GM18519 (cell line): ENCODE measurements around the gene DNAH3.
"Not testable (repeated sequence)": the region's sequence is repeated elsewhere in the genome, so short reads cannot be mapped to it uniquely, and the experiment has no call there.

Experiments
- ATAC-seq: cut with Tn5 transposase; IDR thresholded peaks from one replicate; pipeline ENCODE4 v1.9.1; 2021; ENCODE audit warnings: mild to moderate bottlenecking, moderate library complexity; ENCODE audit not compliant: unreplicated experiment, low FRiP score

DNAH3 gene

GRCh38 chr16:20949660-20950059 is 201.0 kb downstream of the DNAH3 start:
- ATAC-seq = no peak

DNA sequence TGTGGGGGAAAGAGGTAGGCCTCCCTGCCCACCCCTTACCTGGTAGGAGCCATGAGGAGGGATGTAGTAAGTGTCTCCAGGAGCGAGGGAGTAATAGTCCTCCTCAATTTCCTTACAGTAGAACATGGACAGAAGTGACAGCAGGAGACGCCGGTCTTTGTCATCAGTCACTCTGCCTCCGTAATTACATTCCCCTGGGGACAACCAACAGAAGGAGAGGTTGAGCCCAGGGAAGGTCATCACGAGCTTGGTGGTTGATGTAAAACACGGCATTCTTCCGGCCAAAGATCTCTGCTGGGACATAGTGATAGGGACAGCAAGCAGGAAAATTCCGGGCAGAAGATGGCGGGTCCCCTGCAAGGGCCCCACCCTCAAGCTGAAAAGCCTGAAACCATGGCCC is 202.2 kb downstream of the DNAH3 start:
- ATAC-seq = no peak

DNA sequence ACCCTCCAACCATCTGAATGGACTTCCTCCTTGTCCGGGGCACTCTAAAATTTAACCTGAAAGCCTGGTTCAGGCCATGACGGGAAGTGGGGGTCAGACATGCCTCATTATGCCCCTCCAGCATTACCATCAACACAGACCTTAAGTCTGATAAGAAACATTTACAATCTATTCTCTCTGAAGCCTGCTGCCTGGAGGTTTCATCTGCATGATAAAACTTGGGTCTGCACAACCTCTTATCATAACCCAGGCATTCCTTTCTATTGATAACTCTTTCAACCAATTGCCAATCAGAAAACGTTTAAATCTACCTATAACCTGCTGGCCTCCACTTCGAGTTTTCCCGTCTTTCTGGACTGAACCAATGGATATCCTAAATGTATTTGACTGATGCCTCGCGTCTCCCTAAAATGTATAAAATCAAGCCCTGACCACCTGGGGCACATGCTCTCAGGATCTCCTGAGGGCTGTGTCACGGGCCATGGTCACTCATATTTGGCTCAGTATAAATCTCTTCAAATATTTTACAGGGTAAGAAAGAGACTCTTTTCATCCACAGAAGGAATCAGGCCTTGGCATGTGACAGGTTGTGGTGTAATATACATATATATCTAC is 204.5 kb downstream of the DNAH3 start:
- ATAC-seq = no peak

DNA sequence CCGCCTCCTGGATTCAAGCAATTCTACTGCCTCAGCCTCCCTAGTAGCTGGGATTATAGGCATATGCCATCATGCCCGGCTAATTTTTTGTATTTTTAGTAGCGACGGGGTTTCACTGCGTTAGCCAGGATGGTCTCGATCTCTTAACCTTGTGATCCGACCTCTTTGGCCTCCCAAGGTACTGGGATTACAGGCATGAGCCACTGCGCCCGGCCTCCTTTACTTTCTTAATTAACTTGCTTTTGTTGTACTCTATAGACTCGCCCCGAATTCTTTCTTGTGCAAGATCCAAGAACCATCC is 205.1 kb downstream of the DNAH3 start:
- ATAC-seq = not testable (repeated sequence)

GRCh38 chr16:20944861-20945574 is 205.6 kb downstream of the DNAH3 start:
- no peak for ATAC-seq

GRCh38 chr16:20942256-20942655 is 208.4 kb downstream of the DNAH3 start:
- ATAC-seq = no peak

DNA sequence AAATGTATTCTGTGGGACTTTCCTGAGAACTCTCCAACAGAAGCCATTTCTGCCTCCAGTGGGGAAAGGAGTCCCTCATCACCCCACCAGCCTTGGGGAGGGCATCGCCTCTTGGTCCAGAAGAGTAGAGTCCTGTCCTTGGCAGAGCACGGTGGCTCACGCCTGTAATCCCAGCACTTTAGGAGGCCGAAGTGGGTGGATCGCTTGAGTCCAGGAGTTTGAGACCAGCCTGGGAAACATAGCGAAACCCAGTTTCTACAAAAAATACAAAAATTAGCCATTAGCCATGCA is 209.1 kb downstream of the DNAH3 start:
- no peak for ATAC-seq

DNA sequence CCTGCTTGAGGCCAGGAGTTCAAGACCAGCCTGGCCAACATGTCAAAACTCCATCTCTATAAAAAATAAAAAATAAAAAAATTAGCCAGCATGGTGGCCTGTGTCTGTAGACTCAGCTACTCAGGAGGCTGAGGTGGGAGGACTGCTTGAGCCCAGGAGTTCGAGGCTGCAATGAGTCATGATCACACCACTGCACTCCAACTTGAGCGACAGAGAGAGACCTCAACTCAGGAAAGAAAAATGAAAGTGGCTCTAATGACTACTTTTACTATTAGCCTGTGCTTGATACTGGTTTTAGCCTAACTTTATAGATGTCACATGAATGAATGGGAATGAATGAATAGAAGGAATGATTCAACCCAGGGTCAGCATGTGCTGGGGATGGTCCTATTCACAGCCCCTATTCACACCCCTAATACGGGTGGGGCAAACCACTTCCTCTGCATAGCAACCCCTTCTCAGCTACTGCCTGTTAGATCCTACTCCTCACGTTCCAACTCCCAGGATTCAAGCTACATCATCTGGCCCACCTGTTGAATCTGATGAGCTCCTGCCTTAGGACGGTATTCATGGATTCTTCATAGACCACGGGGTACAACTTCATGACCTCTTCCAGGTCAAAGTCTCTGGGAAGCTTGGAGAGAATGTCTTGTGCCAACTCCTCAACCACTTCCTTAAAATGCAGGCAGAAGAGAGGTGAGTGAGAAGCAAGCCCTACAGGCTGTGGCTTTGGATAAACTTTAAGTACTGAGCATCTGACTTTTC is 209.6 kb downstream of the DNAH3 start:
- ATAC-seq = no peak

- no peak for ATAC-seq
These were observed 211.0 kb downstream of the DNAH3 start for GRCh38 chr16:20939611-20940010.

DNA sequence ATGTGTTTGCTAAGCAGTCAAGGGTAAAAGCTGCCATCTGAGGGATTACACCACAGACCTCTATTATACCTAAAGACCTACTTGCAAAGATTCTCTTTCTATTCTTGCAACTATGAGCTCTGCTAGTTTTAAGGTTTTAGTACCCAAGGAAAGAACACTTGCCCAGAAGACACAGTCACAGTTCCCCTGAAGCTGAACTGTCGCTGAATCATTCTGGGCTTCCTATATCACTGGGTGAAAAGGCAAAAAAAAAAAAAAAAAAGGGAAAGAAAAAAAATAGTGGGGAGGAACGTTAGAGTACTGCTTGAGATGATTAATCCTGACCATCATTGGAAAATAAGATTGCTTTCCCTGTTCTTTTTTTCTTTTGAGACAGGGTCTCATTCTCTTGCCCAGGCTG is 212.2 kb downstream of the DNAH3 start:
- ATAC-seq = no peak

DNA sequence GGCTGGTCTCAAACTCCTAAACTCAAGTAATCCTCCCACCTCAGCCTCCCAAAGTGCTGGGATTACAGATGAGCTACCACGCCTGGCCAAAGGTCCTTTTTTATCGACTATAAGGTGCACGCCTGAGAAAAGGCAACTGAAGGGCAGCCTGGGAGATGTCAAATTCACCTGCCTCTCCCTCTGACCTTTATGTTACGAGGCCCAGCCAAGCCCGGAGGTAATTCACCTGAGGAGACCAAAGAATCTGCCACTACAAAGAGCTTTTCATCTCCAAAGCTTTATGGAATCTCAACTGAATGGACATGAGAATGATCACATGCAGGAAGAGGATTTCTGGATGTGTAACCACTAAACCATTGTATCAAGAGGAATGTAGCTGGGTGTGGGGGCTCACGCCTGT is 212.9 kb downstream of the DNAH3 start:
- no peak for ATAC-seq

DNA sequence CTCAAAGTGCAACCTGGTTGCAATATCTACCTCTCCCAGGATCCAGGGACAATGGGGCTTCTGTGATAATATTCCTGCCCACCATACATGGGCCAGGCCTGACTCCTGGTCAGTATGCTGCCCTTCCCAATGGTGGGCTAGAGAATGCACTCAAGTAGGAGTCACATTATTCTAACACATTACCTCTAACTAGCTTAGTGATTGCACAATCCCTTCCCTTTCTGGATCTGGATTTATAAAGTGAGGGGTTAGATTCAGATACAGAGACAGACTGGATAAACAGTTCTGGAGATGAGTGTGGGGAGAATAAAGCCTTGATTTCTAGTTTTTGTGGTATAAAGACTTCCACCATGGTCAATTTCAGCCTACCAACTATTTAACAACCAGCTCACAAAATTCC is 217.1 kb downstream of the DNAH3 start:
- ATAC-seq = no peak

DNA sequence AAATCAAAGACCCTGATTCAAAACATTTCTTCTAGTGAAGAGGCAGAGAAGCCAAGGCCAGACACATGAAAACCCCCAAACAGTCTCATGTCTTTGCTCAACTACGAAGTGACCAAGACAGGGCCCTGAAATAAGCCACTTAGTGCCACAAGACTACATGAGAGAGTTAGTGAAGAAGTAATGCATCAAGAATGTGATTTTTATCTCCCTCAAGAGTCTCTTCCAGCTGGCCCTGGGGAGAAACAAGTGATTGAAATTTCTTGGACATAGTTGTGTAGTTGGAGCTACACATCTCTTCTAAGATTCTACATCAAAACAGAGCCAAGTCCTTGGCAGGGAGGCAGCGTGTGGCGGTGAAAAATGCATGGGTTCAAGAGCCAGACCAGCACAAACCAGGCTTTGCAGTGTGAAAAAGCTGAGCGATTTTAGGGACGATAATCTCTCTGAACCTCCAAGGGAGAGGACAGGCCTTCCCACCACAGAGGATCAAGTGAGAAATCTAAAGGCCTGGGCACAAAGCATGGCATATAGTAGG is 219.5 kb downstream of the DNAH3 start:
- no peak for ATAC-seq

GRCh38 chr16:20930365-20930690 is 220.3 kb downstream of the DNAH3 start:
- ATAC-seq = no peak

DNA sequence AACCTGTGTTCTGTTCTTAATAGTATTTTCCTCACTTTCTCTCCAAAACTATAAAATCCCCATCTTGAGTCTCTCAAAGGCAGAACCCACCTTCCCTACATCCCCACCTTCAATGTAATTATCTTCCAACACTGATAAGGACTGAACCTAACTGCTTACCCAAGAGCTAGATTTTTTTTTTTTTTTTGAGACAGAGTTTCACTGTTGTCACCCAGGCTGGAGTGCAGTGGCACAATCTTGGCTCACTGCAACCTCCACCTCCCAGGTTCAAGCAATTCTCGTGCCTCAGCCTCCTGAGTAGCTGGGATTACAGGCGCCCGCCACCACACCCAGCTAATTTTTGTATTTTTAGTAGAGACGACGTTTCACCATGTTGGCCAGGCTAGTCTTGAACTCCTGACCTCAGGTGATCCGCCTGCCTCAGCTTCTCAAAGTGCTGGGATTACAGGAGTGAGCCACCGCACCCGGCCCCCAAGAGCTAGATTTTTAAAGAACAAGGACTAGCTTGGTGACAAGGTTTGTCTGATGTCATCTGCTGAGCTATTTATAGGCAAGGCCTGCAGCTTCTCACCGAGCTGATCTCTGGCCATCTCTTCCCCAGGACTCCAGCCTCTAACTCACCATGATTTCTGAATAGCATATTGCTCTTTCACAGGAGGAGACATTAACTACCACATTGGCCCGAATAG is 220.8 kb downstream of the DNAH3 start:
- ATAC-seq = not testable (repeated sequence)

GRCh38 chr16:20928774-20929411 is 221.8 kb downstream of the DNAH3 start:
- no peak for ATAC-seq

DNA sequence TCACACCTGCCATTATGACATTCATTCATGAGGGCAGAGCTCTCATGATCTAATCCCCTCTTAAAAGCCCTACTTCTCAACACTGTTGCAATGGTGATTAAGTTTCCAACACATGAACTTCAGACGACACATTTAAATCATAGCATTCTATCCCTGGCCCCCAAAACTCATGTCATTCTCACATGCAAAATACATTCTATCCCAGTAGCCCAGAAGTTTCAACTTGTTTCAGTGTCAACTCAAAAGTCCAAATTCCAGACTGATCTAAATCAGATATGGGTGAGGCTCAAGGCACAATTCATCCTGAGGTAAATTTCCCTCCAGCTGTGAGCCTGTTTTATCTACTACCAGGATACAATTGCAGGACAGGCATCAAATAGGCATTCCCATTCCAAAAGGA is 224.9 kb downstream of the DNAH3 start:
- ATAC-seq = no peak

GRCh38 chr16:20923876-20924275 is 226.8 kb downstream of the DNAH3 start:
- no peak for ATAC-seq

- no peak for ATAC-seq
These were observed 229.8 kb downstream of the DNAH3 start for GRCh38 chr16:20920799-20921198.

DNA sequence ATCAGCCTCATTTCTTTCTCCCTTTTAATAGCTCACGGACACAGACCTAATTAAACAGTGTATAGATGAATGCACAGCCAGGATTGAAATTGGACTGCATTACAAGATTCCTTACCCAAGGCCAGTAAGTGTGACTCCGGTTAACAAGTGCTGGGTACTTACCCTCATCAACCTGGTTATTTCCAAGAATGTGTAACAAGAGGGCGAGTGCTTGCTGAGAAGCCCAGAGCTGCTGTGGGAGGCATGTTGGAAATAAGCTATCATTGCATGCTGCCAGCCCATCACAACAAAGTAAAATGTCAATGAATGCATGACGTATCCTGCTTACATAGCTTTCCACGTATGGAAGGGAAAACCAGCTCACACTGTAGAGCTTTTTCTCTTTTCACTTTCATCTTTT is 230.6 kb downstream of the DNAH3 start:
- ATAC-seq = no peak
